H9 (cell line): Measurements from ENCODE around the gene RAD18. TPM values are rescaled to one million over a fixed set of nuclear protein-coding genes. Genes with fewer than 3 reads are reported as not detected.

Experiments used
- DNase-seq: peaks from one replicate; pipeline ENCODE4 v3.0.0-alpha.2; 2017
- H2AFZ ChIP-seq: one replicate; pipeline ENCODE4 v1.6.1; 2013; ENCODE audit warnings: mild to moderate bottlenecking, low read length, control low read depth, moderate library complexity
- H2AK5ac ChIP-seq: 2 replicates; pipeline ENCODE4 v1.6.1; 2013; ENCODE audit warnings: low read length, control low read depth, mixed read lengths; ENCODE audit not compliant: insufficient read length
- H2BK120ac ChIP-seq: one replicate; pipeline ENCODE4 v1.6.1; 2013; ENCODE audit warnings: low read depth, mild to moderate bottlenecking, low read length, control low read depth, inconsistent platforms; ENCODE audit not compliant: poor library complexity, severe bottlenecking
- H2BK12ac ChIP-seq: 2 replicates; pipeline ENCODE4 v1.6.1; 2013; ENCODE audit warnings: low read length, control low read depth, mixed read lengths, low read depth; ENCODE audit not compliant: insufficient read length
- H2BK15ac ChIP-seq: 2 replicates; pipeline ENCODE4 v1.6.1; 2013; ENCODE audit warnings: low read depth, low read length, control low read depth
- H2BK20ac ChIP-seq: one replicate; pipeline ENCODE4 v1.6.1; 2013; ENCODE audit warnings: low read depth, mild to moderate bottlenecking, low read length, control low read depth, inconsistent platforms; ENCODE audit not compliant: poor library complexity, severe bottlenecking
- H2BK5ac ChIP-seq: 2 replicates; pipeline ENCODE4 v1.6.1; 2013; ENCODE audit warnings: low read length, control low read depth, mixed read lengths; ENCODE audit not compliant: insufficient read length
- H3K14ac ChIP-seq: 2 replicates; pipeline ENCODE4 v1.6.1; 2013; ENCODE audit warnings: low read length, control low read depth; ENCODE audit not compliant: insufficient read depth
- H3K18ac ChIP-seq: 2 replicates; pipeline ENCODE4 v1.6.1; 2013; ENCODE audit warnings: low read depth, mild to moderate bottlenecking, mixed read lengths, low read length, control low read depth; ENCODE audit not compliant: insufficient read length
- H3K23ac ChIP-seq: 2 replicates; pipeline ENCODE4 v1.6.1; 2013; ENCODE audit warnings: low read length, control low read depth, mixed read lengths, low read depth; ENCODE audit not compliant: insufficient read length
- H3K23me2 ChIP-seq: 2 replicates; pipeline ENCODE4 v1.6.1; 2013; ENCODE audit warnings: low read depth, mild to moderate bottlenecking, mixed read lengths, low read length, control low read depth; ENCODE audit not compliant: insufficient read length, poor library complexity, severe bottlenecking
- H3K27ac ChIP-seq: 2 replicates; pipeline ENCODE4 v1.5.1; 2013; ENCODE audit warnings: low read length, control low read depth, mixed read lengths, low read depth; ENCODE audit not compliant: insufficient read length
- H3K27me3 ChIP-seq: 2 replicates; pipeline ENCODE4 v1.6.1; 2013; ENCODE audit warnings: low read length, control low read depth, inconsistent platforms; ENCODE audit not compliant: insufficient read depth
- H3K4ac ChIP-seq: 2 replicates; pipeline ENCODE4 v1.6.1; 2013; ENCODE audit warnings: low read depth, mild to moderate bottlenecking, control low read depth, inconsistent platforms, low read length, moderate library complexity
- H3K4me1 ChIP-seq: 2 replicates; pipeline ENCODE4 v1.6.1; 2013; ENCODE audit warnings: low read length, control low read depth, inconsistent platforms; ENCODE audit not compliant: insufficient read depth
- H3K4me2 ChIP-seq: 2 replicates; pipeline ENCODE4 v1.6.1; 2013; ENCODE audit warnings: low read length, control low read depth, mixed read lengths; ENCODE audit not compliant: insufficient read length, insufficient read depth
- H3K56ac ChIP-seq: 2 replicates; pipeline ENCODE4 v1.6.1; 2013; ENCODE audit warnings: low read depth, mild to moderate bottlenecking, mixed read lengths, low read length, control low read depth; ENCODE audit not compliant: insufficient read length
- H3K79me1 ChIP-seq: 2 replicates; pipeline ENCODE4 v1.6.1; 2013; ENCODE audit warnings: low read depth, mild to moderate bottlenecking, moderate library complexity, low read length, control low read depth, inconsistent platforms; ENCODE audit not compliant: insufficient read depth, poor library complexity, severe bottlenecking
- H3K79me2 ChIP-seq: 2 replicates; pipeline ENCODE4 v1.6.1; 2013; ENCODE audit warnings: low read length, control low read depth, inconsistent platforms; ENCODE audit not compliant: insufficient read depth
- H3K9ac ChIP-seq: 2 replicates; pipeline ENCODE4 v1.6.1; 2013; ENCODE audit warnings: low read length, control low read depth, mixed read lengths; ENCODE audit not compliant: insufficient read length; ENCODE audit errors: extremely low read depth
- H3K9me3 ChIP-seq: one replicate; pipeline ENCODE4 v1.6.1; 2013; ENCODE audit warnings: low read depth, low read length, inconsistent platforms; ENCODE audit not compliant: control insufficient read depth
- H3T11ph ChIP-seq: one replicate; pipeline ENCODE4 v1.6.1; 2013; ENCODE audit warnings: mild to moderate bottlenecking, low read length, control low read depth, inconsistent platforms
- H4K20me1 ChIP-seq: one replicate; pipeline ENCODE4 v1.6.1; 2013; ENCODE audit not compliant: control insufficient read depth, insufficient read length, insufficient read depth
- H4K5ac ChIP-seq: 2 replicates; pipeline ENCODE4 v1.6.1; 2013; ENCODE audit warnings: low read depth, mild to moderate bottlenecking, mixed read lengths, low read length, control low read depth; ENCODE audit not compliant: insufficient read length
- H4K8ac ChIP-seq: replicated peaks from 2 replicates; pipeline ENCODE4 v1.6.1; 2013; ENCODE audit warnings: low read length, control low read depth, mixed read lengths, low read depth; ENCODE audit not compliant: insufficient read length
- H4K91ac ChIP-seq: 2 replicates; pipeline ENCODE4 v1.6.1; 2013; ENCODE audit warnings: low read depth, mild to moderate bottlenecking, moderate library complexity, mixed read lengths, low read length, control low read depth; ENCODE audit not compliant: insufficient read length
- H3K27ac Mint-ChIP-seq, 3 experiments: 2 replicates in 2 of 3; 3 replicates in 1 of 3; pipeline ENCODE4 v1.8.0; 2020 to 2021; ENCODE audit warnings: mixed read lengths in 3 of 3, mild to moderate bottlenecking in 1 of 3, moderate library complexity in 1 of 3
- H3K27me3 Mint-ChIP-seq: 2 replicates; pipeline ENCODE4 v1.8.0; 2021; ENCODE audit warnings: low read depth, mild to moderate bottlenecking, moderate library complexity, mixed read lengths
- H3K36me3 Mint-ChIP-seq, 3 experiments: 2 replicates in 2 of 3; 3 replicates in 1 of 3; pipeline ENCODE4 v1.8.0; 2020 to 2021; ENCODE audit warnings: low read depth in 3 of 3, mixed read lengths in 3 of 3; ENCODE audit not compliant: insufficient read depth in 1 of 3
- H3K4me1 Mint-ChIP-seq, 2 experiments: 2 replicates each; pipeline ENCODE4 v1.8.0; 2020; ENCODE audit warnings: mixed read lengths in 2 of 2
- H3K4me3 Mint-ChIP-seq, 2 experiments: 2 replicates in 1 of 2; 3 replicates in 1 of 2; pipeline ENCODE4 v1.8.0; 2020 to 2021; ENCODE audit warnings: mild to moderate bottlenecking in 2 of 2, mixed read lengths in 2 of 2, moderate library complexity in 1 of 2
- H3K9me3 Mint-ChIP-seq, 2 experiments: 2 replicates in 1 of 2; 3 replicates in 1 of 2; pipeline ENCODE4 v1.8.0; 2020; ENCODE audit warnings: mild to moderate bottlenecking in 2 of 2, mixed read lengths in 2 of 2, moderate library complexity in 1 of 2
- CTCF ChIP-seq: fragments of 200-600 bp; sonication (generic); conservative IDR thresholded peaks from 3 replicates; pipeline ENCODE4 v1.8.0; 2021; ENCODE audit warnings: antibody characterized with exemption, mild to moderate bottlenecking
- total RNA-seq: library from RNA; stranded (reverse); gene quantifications from 2 replicates; pipeline ENCODE4 v1.2.1, GENCODE V29; 2021

The RAD18 gene
- total RNA-seq, 1 experiment from 2014 or later = 27.8 TPM

GRCh38 chr3:9000041-9000440, 36.8 kb upstream of the RAD18 start:
- Histone ChIP-seq H2AK5ac (no peak overlapping the region), H3K14ac (no peak overlapping the region), H3K4me2 (no peak overlapping the region), H3K4me1 (no peaks in the 10 kb centered on the region), H3K9ac (no peak overlapping the region), H2BK15ac (no peak overlapping the region), H2BK5ac (no peak overlapping the region), H2BK120ac (no peak overlapping the region), H3K23me2 (no peaks in the 10 kb centered on the region), H3K18ac (no peak overlapping the region), H3K79me1 (no peaks in the 10 kb centered on the region), H3K9me3 (no peaks in the 10 kb centered on the region), H2BK20ac (no peak overlapping the region), H2AFZ (no peak overlapping the region), H3K23ac (no peak overlapping the region), H3T11ph (no peak overlapping the region), H4K8ac (no peak overlapping the region), H4K5ac (no peak overlapping the region), H3K56ac (no peak overlapping the region), H3K79me2 (no peaks in the 10 kb centered on the region), H4K20me1 (no peaks in the 10 kb centered on the region), H3K27ac (no peak overlapping the region), H2BK12ac (no peak overlapping the region), H3K27me3 (no peaks in the 10 kb centered on the region), H4K91ac (no peak overlapping the region), H3K4ac (no peak overlapping the region)
- peaks cover 3% of the 10 kb centered on the region; the same call in 1 of the 2 replicates for H3K27me3 Mint-ChIP-seq
- TF ChIP-seq CTCF = no peak
- peaks cover 11 to 14% of the 10 kb centered on the region in 2 experiments for H3K4me1 Mint-ChIP-seq
- no peaks in the 10 kb centered on the region; a peak in 1 of 7 replicates for H3K36me3 Mint-ChIP-seq
- no peaks in the 10 kb centered on the region for H3K9me3 Mint-ChIP-seq
- no peak overlapping the region for H3K4me3 Mint-ChIP-seq
- DNase-seq = no peak
- no peak overlapping the region for H3K27ac Mint-ChIP-seq
